Measurements from ENCODE around the gene LSP1.

The LSP1 gene

GRCh38 chr11:1825039-1825740 is 27.7 kb upstream of the LSP1 start:
- DNase-seq (ENCODE audit: low read depth), result no peak

DNA sequence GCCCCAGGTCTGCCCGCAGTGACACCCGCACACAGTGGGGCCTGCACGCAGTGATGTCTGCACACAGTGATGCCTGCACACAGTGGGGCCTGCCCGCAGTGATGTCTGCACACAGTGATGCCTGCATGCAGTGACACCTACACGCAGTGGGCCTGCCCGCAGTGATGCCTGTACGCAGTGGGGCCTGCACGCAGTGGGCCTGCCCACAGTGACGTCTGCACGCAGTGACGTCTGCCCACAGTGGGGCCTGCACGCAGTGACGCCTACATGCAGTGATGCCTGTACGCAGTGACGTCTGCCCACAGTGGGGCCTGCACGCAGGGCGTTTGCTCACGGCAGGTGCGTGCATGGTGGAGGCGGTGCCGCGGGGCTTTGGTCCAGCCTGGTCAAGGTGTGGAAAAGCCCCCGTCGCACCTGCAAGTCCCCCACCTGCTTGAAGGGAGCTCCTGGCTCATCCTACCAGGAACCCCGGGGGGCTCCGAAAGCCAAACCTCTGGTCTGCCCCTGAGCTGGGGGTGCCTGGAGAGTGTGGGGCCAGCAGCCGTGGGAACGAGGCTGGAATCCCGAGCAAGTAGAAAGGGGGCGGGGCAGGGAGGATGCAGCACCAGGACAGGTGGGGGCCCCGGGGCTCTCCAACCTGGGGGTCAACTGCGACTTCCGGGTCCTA is 27.0 kb upstream of the LSP1 start:
- DNase-seq (ENCODE audit: low read depth), result no peak

DNA sequence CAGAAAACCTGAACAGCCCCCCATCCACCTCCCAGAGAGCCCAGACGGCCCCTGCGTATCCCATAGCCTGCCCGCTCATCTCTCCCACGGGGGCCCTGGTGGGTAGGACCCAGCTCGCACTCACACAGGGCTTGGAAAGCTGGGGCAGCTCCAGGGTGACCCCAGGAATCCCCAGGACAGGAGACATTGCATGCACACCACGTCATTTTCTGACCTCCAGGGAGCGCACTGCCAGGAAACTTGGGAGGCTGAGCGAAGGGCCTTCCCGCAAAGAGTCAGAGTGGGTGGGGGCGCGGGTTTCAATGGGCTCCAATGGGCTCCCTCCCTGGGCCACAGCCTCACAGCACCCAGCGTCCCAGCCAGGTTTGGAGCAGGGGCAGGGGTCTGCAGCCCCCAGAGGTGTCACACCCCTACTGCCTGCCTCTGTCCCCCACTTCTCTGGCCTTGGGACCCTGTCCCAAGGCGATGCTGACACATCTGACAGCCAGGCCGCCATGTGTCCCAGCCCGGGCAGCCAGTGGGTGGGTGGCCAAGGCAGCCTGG is 26.3 kb upstream of the LSP1 start:
- DNase-seq (ENCODE audit: low read depth), result no peak

DNA sequence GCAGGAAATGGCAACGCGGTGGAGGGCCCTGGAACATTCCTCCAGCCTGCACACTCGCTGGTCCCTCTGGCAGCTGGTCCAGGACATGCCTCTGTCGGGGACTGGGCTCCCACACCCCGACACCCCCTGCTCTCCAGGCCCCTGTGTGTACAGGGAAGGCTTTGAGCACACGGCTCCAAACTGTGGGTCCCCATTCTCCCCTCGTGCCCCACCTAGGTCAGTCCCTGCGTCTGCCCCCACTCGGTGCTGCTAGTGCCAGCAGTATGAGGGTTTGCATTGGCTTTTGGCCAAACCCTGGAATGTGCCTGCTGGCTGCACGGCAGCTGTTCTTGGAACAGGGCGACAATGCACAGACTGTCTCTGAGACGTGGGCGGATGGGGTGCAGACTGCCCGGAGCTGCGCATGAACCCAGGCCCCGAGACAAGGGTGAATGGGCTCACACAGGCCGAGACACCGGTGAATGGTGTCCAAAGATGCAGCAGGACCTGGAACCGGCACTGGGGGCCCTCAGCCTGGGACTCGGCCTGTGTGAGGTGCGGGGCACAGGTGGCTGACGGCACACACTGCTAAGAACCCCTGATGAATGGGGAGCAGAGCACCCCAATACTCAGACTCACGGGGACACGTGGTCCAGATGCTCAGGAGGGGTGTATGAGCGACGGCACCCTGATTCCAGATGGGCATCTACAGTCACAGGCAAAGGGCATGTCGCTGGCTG is 25.6 kb upstream of the LSP1 start:
- no peak for DNase-seq (ENCODE audit: low read depth)

- no peak for DNase-seq (ENCODE audit: low read depth)
These were observed 25.0 kb upstream of the LSP1 start for GRCh38 chr11:1827931-1828330.

DNA sequence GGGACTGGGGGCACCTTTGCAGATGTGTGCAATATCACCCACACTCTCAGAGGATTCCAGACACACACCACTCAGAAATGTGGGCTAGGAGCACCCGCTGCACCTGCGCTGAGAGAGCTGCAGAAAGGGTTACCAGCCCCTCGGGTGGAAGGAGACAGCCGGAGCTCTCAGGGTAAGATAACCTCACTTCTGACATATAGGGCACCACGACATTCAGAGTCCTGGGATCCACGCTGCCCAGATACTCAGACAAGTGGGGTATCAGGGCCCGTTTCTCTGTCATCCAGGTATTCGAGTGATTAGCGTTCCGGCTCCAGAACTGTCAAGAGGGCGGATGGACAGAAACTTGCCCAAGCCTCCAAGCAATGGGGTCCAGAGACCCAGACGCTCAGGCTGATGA is 24.3 kb upstream of the LSP1 start:
- no peak for DNase-seq (ENCODE audit: low read depth)

- no peak for DNase-seq (ENCODE audit: low read depth)
These were observed 23.7 kb upstream of the LSP1 start for GRCh38 chr11:1829039-1829820.

DNA sequence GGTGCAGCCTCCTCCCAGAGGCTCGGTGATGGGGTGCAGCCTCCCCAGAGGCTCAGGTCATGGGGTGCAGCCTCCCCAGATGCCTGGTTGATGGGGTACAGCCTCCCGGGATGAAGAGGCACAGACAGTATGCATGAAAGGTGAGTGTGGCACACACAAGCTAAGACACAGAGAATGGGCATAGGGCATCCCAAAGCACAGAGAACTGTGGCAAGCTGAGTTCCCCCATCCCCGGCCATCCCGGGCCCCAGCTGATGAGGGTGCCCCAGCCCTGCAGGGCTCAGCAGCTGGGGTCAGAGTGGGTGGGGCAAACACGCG is 22.9 kb upstream of the LSP1 start:
- no peak for DNase-seq (ENCODE audit: low read depth)

DNA sequence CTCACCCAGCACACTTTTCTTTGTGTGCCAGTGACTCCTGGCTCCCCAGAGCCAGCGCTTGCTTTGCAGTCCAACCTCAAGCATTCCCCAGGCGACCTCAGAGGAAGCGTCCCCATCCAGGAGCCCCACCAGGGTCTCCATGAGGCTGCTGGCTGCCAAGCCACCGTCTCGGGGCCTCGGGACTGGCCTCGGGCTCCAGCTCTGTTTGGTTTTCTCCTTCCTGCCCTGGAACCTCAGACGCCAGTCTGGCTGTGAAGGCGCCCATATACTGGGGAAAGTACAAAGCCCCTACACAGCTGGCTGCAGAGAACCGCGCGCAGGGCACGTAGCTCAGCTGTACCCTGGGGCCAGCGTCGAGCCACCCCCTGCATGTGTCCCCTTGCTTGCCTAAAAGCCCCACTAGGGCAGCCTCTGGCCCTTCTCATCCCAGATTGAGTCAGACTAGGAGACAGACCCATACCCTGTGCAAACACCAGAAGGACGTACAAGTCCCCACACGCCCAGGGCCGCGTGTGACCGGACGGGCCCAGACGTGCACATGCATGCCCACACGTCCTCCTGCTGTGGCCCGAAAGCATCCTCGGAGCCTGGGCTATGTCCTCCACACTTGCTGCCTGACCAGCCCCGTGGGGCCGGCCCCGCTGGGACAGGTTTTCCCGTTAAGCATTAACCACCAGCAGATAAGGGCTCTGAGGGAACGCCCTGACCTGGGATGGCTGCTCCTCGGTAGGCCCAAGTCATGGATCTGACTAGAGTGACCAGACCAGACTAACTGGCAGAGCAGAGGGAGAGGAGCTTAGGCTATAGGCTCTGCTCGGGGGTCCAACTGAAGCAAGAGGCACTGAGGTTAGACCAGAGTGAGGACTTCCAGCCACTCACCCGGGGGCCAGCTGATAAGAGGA is 22.3 kb upstream of the LSP1 start:
- DNase-seq (ENCODE audit: low read depth), result no peak

- DNase-seq (ENCODE audit: low read depth), result no peak
These were observed 21.3 kb upstream of the LSP1 start for GRCh38 chr11:1831338-1832210.

DNA sequence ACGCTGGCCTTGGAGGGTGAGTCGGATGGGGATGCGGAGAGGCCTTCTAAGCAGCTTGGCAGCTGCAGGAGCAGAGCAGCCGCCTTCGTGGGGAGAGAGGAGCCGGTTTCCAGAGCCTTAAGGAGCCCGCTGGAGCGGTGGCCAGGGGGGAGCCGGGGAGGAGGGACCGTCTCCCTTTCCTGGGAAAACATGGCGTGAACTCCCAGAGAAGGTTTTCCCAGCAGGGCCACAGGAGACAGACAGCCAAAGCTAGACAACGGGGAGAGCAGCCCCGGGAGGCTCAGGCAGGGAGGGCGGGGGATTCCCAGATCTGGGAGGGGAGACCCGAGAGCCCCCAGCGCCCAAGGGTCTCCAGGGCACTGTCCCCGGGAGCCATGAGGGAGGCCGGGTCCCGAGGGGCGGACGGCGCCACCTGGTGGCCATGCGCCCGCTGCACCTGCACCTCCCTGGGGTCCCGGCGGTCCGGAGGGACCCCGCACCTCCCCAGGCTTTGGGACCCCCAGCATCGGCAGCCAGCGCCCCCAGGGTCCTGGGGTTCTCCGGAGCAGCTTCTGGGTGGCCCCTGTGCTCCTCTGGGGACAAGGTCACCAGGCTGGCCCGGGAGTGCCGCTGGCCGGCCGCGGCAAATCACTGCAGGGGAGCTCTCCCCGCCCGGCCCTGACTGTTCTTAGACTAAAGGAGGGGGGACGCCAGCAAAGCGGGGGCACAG is 20.5 kb upstream of the LSP1 start:
- no peak for DNase-seq (ENCODE audit: low read depth)

- DNase-seq (ENCODE audit: low read depth), result no peak
These were observed 20.0 kb upstream of the LSP1 start for GRCh38 chr11:1832920-1833295.

DNA sequence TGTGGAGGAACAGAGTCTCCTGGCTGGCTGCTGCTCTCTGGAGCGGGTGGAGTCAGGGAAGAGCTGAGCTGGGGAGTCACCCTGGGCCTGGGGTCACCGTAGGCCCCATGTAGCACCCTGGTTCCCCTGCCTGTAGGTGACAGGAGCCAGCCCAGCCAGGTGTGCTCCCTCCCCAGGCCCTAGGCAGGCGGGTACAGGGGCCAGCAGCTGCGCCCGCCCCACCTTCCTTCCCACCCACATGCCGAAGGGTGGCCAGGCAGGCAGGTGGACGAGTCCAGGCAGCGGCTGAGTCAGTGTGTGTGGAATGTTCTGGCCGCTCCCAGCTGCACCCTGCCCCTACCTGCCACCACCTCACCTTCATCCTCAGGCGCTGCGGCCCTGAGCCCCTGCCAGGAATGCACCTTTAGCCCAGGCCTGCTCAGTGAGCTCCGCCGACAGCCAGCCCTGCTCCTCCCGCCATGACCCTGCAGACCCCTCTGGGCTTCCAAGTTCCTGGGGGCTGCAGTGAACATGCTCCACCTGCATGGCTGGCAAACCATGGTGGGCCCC is 18.7 kb upstream of the LSP1 start:
- no peak for DNase-seq (ENCODE audit: low read depth)

- DNase-seq (ENCODE audit: low read depth), result no peak
These were observed 17.9 kb upstream of the LSP1 start, which contains the start of gene SYT8 for GRCh38 chr11:1834779-1835670. Gene SYT8 (plus strand): TSS chr11:1834990. CDS start chr11:1835106, 116 bp downstream.

GRCh38 chr11:1835671-1836010 is 17.2 kb upstream of the LSP1 start:
- no peak for DNase-seq (ENCODE audit: low read depth)

DNA sequence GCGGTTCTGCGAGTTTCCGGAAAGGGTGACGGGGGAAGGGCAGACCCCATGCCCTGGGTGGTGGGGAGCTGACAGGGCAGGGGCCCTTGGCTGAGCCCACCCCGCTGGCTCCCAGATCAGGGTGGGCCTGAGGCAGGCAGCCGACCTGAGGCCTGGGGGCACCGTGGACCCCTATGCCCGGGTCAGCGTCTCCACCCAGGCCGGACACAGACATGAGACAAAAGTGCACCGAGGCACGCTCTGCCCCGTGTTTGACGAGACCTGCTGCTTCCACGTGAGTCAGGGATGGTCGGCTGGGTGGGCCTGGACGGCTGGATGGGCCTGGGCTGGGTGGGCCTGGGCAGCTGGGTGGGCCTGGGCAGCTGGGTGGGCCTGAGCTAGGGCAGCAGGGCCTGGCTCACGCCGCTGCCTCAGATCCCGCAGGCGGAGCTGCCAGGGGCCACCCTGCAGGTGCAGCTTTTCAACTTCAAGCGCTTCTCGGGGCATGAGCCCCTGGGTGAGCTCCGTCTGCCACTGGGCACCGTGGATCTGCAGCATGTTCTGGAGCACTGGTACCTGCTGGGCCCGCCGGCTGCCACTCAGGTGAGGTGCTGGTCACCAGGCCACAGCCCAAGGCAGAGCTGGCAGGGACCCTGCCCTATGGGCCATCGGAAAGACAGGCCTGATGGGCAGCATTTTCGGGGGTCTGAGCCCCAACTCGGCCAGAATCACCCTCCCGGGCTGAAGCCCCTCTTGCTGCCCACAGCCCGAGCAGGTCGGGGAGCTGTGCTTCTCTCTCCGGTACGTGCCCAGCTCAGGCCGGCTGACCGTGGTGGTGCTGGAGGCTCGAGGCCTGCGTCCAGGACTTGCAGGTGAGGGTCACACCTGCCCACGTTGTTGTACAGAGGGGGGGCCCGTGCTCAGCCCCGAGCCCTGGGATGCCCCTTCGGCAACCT is 16.6 kb upstream of the LSP1 start:
- DNase-seq (ENCODE audit: low read depth), result no peak

Data from non-pigmented ciliary epithelial cell (primary cell).